ENCODE results near the gene NPAS3.

Gene NPAS3

GRCh38 chr14:32932302-32932913 lies 6.3 kb upstream of the NPAS3 start:
- no peak for DNase-seq (ENCODE audit: low read depth)
- in situ Hi-C loops (cut with HindIII; ENCODE audit: low sequenced_read_pairs): no loop called here
- no peak for TF ChIP-seq CTCF (IDR thresholded peaks at IDR 0.05; ENCODE audit: low read depth, low read length, missing control alignments)
- H3K4me3 ChIP-seq (ENCODE audit: low read depth, low read length): peak overlapping the region; percentile 53

GRCh38 chr14:32932914-32933628 lies 5.6 kb upstream of the NPAS3 start:
- no peak for DNase-seq (ENCODE audit: low read depth)
- in situ Hi-C loops (cut with HindIII; ENCODE audit: low sequenced_read_pairs): no loop called here
- peak overlapping the region; percentile 53 for H3K4me3 ChIP-seq (ENCODE audit: low read depth, low read length)
- TF ChIP-seq CTCF (IDR thresholded peaks at IDR 0.05; ENCODE audit: low read depth, low read length, missing control alignments): no peak

- H3K4me3 ChIP-seq (ENCODE audit: low read depth, low read length): peak overlapping the region; percentile 53
- peak; percentile 66 for DNase-seq (ENCODE audit: low read depth)
- TF ChIP-seq CTCF (IDR thresholded peaks at IDR 0.05; ENCODE audit: low read depth, low read length, missing control alignments): peak; percentile 47
- in situ Hi-C loops (cut with HindIII; ENCODE audit: low sequenced_read_pairs): no loop called here
Observed at GRCh38 chr14:32933629-32934072, 5.0 kb upstream of the NPAS3 start.

GRCh38 chr14:32934073-32934880 lies 4.4 kb upstream of the NPAS3 start:
- no peak for TF ChIP-seq CTCF (IDR thresholded peaks at IDR 0.05; ENCODE audit: low read depth, low read length, missing control alignments)
- DNase-seq (ENCODE audit: low read depth): peak; percentile 12
- in situ Hi-C loops (cut with HindIII; ENCODE audit: low sequenced_read_pairs): no loop called here
- H3K4me3 ChIP-seq (ENCODE audit: low read depth, low read length): peak overlapping the region; percentile 53

- H3K4me3 ChIP-seq (ENCODE audit: low read depth, low read length): peak overlapping the region; percentile 53
- in situ Hi-C loops (cut with HindIII; ENCODE audit: low sequenced_read_pairs): no loop called here
- TF ChIP-seq CTCF (IDR thresholded peaks at IDR 0.05; ENCODE audit: low read depth, low read length, missing control alignments): no peak
- DNase-seq (ENCODE audit: low read depth): no peak
Observed at GRCh38 chr14:32934881-32935633, 3.6 kb upstream of the NPAS3 start.

Measured in astrocyte of the cerebellum (primary cell).